Hepatocyte (in vitro differentiated cells): ENCODE data around the gene PMP22. TPM values are rescaled to one million over a fixed set of nuclear protein-coding genes. Genes with fewer than 3 reads are reported as not detected.

Source experiments
- DNase-seq: peaks from one replicate; pipeline ENCODE4 v3.0.0-alpha.2; 2016; ENCODE audit warnings: low spot score
- H2AFZ ChIP-seq: fragments of 200-600 bp; sonication (generic); 2 replicates; pipeline ENCODE4 v1.6.0; 2016; ENCODE audit warnings: antibody characterized with exemption, mild to moderate bottlenecking
- H3K27ac ChIP-seq: fragments of 200-600 bp; sonication (generic); 2 replicates; pipeline ENCODE4 v1.5.1; 2016; ENCODE audit warnings: mild to moderate bottlenecking
- H3K27me3 ChIP-seq: fragments of 200-600 bp; sonication (generic); 2 replicates; pipeline ENCODE4 v1.6.1; 2016
- H3K36me3 ChIP-seq: fragments of 200-600 bp; sonication (generic); replicated peaks from 2 replicates; pipeline ENCODE4 v1.5.1; 2016; ENCODE audit warnings: low read depth; ENCODE audit not compliant: insufficient read depth
- H3K4me1 ChIP-seq: fragments of 200-600 bp; sonication (generic); 2 replicates; pipeline ENCODE4 v1.5.1; 2016; ENCODE audit warnings: mild to moderate bottlenecking, moderate library complexity; ENCODE audit not compliant: insufficient read depth
- H3K4me2 ChIP-seq: fragments of 200-600 bp; sonication (generic); 2 replicates; pipeline ENCODE4 v1.6.0; 2016
- H3K4me3 ChIP-seq: fragments of 200-600 bp; sonication (generic); 2 replicates; pipeline ENCODE4 v1.5.1; 2016; ENCODE audit warnings: mild to moderate bottlenecking
- H3K79me2 ChIP-seq: fragments of 200-600 bp; sonication (generic); 2 replicates; pipeline ENCODE4 v1.6.0; 2017; ENCODE audit warnings: mild to moderate bottlenecking
- H3K9me2 ChIP-seq: fragments of 200-600 bp; sonication (generic); replicated peaks from 2 replicates; pipeline ENCODE4 v1.6.0; 2017; ENCODE audit warnings: mild to moderate bottlenecking; ENCODE audit not compliant: insufficient read depth
- H3K9me3 ChIP-seq: fragments of 200-600 bp; sonication (generic); 2 replicates; pipeline ENCODE4 v1.5.1; 2016; ENCODE audit warnings: low read depth, mild to moderate bottlenecking
- H4K20me1 ChIP-seq: fragments of 200-600 bp; sonication (generic); 2 replicates; pipeline ENCODE4 v1.6.0; 2016; ENCODE audit warnings: mild to moderate bottlenecking; ENCODE audit not compliant: insufficient read depth, poor library complexity, severe bottlenecking
- EZH2 ChIP-seq: fragments of 200-600 bp; sonication (generic); IDR thresholded peaks from 2 replicates; pipeline ENCODE4 v1.6.1; 2016; ENCODE audit warnings: antibody characterized with exemption, mild to moderate bottlenecking, borderline replicate concordance
- EZH2phosphoT487 ChIP-seq: fragments of 200-600 bp; sonication (generic); IDR thresholded peaks from one replicate; pipeline ENCODE4 v1.6.1; 2018; ENCODE audit warnings: antibody characterized with exemption, mild to moderate bottlenecking, low read depth, moderate library complexity; ENCODE audit not compliant: unreplicated experiment, severe bottlenecking
- WGBS: methylation state at CpG from one replicate; pipeline ENCODE4 v1.1.6; 2016; ENCODE audit warnings: low lambda C conversion rate; ENCODE audit errors: missing lambda C conversion rate; 5-methylcytosine and 5-hydroxymethylcytosine counted together
- microRNA-seq: library from miRNA; unstranded; fragments of <30 nt; microRNA quantifications from one replicate; pipeline ENCODE4, GENCODE V29; 2017
- polyA plus RNA-seq: library from polyadenylated mRNA; unstranded; fragments of >200 nt; fragmentation: Nextera tagmentation; extraction: Ambion mirVana; gene quantifications from 2 replicates; pipeline ENCODE4 v1.2.1, GENCODE V29; 2016
- small RNA-seq: library from RNA; depleted of rRNA; stranded (forward); fragments of <200 nt; gene quantifications from one replicate; pipeline ENCODE3, GENCODE V24; 2014
- total RNA-seq: library from RNA; depleted of rRNA; stranded (reverse); fragments of >200 nt; gene quantifications from 2 replicates; pipeline ENCODE4 v1.2.3, GENCODE V29; 2014
- TF ChIP-seq, protein P1 (sequence below): fragments of 200-600 bp; sonication (generic); IDR thresholded peaks from 2 replicates; pipeline ENCODE4 v1.5.1; 2016; ENCODE audit warnings: antibody characterized with exemption, mild to moderate bottlenecking; ENCODE audit not compliant: poor library complexity

Gene PMP22
- total and polyA plus RNA-seq, 2 experiments from 2014 or later, result 111 to 163 TPM

DNA sequence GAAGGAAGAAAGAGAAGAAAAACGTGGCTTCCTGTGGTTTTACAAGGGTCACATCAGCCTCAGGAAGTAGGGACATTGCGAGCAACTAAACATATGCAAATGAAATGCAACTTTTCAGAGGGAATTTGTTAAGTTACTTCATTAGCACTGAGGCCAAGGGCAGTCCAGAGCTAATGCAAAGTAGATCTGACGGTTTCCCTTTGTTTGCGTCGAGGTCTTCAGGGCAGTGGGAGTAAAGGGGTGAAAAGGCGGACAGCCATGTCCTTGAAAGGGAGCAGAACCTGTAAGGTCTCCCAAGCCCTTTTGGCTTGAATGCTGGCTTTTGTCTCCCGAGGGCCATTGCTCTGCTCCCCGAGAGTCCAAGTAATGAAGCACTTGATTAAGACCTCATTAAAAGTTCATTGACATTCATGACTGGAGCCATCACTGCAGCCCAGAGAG, 85.0 kb downstream of the PMP22 start:
- H3K27ac ChIP-seq, result no peak overlapping the region
- no peaks in the 10 kb centered on the region for H4K20me1 ChIP-seq
- DNase-seq, result no peak
- no peak overlapping the region for H3K4me3 ChIP-seq
- no peak overlapping the region for H2AFZ ChIP-seq
- 73% methylated on average over 8 of the region's 8 CpGs for WGBS
- no peaks in the 10 kb centered on the region for H3K9me3 ChIP-seq
- H3K4me2 ChIP-seq, result no peak overlapping the region
- H3K27me3 ChIP-seq, result no peaks in the 10 kb centered on the region
- no peaks in the 10 kb centered on the region for H3K79me2 ChIP-seq
- no peaks in the 10 kb centered on the region for H3K4me1 ChIP-seq
- no peaks in the 10 kb centered on the region for H3K36me3 ChIP-seq
- H3K9me2 ChIP-seq, result no peaks in the 10 kb centered on the region
- TF ChIP-seq, protein P1, sequence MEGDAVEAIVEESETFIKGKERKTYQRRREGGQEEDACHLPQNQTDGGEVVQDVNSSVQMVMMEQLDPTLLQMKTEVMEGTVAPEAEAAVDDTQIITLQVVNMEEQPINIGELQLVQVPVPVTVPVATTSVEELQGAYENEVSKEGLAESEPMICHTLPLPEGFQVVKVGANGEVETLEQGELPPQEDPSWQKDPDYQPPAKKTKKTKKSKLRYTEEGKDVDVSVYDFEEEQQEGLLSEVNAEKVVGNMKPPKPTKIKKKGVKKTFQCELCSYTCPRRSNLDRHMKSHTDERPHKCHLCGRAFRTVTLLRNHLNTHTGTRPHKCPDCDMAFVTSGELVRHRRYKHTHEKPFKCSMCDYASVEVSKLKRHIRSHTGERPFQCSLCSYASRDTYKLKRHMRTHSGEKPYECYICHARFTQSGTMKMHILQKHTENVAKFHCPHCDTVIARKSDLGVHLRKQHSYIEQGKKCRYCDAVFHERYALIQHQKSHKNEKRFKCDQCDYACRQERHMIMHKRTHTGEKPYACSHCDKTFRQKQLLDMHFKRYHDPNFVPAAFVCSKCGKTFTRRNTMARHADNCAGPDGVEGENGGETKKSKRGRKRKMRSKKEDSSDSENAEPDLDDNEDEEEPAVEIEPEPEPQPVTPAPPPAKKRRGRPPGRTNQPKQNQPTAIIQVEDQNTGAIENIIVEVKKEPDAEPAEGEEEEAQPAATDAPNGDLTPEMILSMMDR, result no peak
- TF ChIP-seq EZH2 (no peak), EZH2phosphoT487 (no peak)

Small RNA genes lying within 50 kb of the gene (microRNA-seq; reads per million reads assigned to microRNA genes)
- gene MIR4731, result 4.9 reads per million, percentile 8 among the genes with 10 or more reads in this experiment

Small RNA genes lying within 50 kb of the gene (small RNA-seq; reads per million reads assigned to genes)
- gene MIR4731 (0.22 reads per million), gene RNU6-799P (not detected)

Other genes starting within 250 kb of the PMP22 start
- gene TEKT3, start 76.3 kb upstream of the PMP22 start, total RNA-seq, result 1.9 TPM in 1 of 2 replicates, not detected in the other
- 0.41 and 0.45 TPM in 2 replicates for gene TEKT3, start 76.3 kb upstream of the PMP22 start, polyA plus RNA-seq
- 2.7 and 10.4 TPM in 2 replicates for gene CDRT4, start 202.3 kb upstream of the PMP22 start, total RNA-seq
- 9.6 and 11.8 TPM in 2 replicates for gene CDRT4, start 202.3 kb upstream of the PMP22 start, polyA plus RNA-seq